Measurements from ENCODE around the gene NPVF.

The NPVF gene

GRCh38 chr7:25180592-25180923 is 47.7 kb downstream of the NPVF start:
- peak overlapping the region; percentile 48 for H3K4me3 ChIP-seq (ENCODE audit: low read depth, low read length)
- TF ChIP-seq CTCF (IDR thresholded peaks at IDR 0.05; ENCODE audit: low read depth, low read length, missing control alignments) = no peak
- peak; percentile 5 for DNase-seq (ENCODE audit: low read depth)

- DNase-seq (ENCODE audit: low read depth) = peak; percentile 91
- peak; percentile 70 for TF ChIP-seq CTCF (IDR thresholded peaks at IDR 0.05; ENCODE audit: low read depth, low read length, missing control alignments)
- H3K4me3 ChIP-seq (ENCODE audit: low read depth, low read length) = peak overlapping the region; percentile 83
Observed at GRCh38 chr7:25179771-25180591, 48.3 kb downstream of the NPVF start.

GRCh38 chr7:25179325-25179724 is 49.0 kb downstream of the NPVF start:
- no peak for DNase-seq (ENCODE audit: low read depth)
- H3K4me3 ChIP-seq (ENCODE audit: low read depth, low read length) = peak overlapping the region; percentile 83

More at GRCh38 chr7:25179325-25179724, 49.0 kb downstream of the NPVF start:
- no peak for TF ChIP-seq CTCF (IDR thresholded peaks at IDR 0.05; ENCODE audit: low read depth, low read length, missing control alignments)

Data from GM12864 (cell line).